OCI-LY7 (cell line): ENCODE results near the gene STRBP. TPM values are rescaled to one million over a fixed set of nuclear protein-coding genes. Genes with fewer than 3 reads are reported as not detected.

ENCODE experiments used
- BruUV-seq: library from RNA; stranded (reverse); fragments of 400-500 nt; replicated peaks from 2 replicates; lab custom pipeline; 2021; lab: Mats Ljungman, UMichigan
- CTCF ChIA-PET: fragments of 300-600 bp; sonication (Branson Sonifier 250); formaldehyde crosslinking; loops from one replicate; lab custom pipeline; 2022; ENCODE audit warnings: antibody characterized with exemption; ENCODE audit not compliant: unreplicated experiment; lab: Charles Lee
- POLR2A ChIA-PET: fragments of 300-600 bp; sonication (Branson Sonifier 250); formaldehyde crosslinking; loops from one replicate; lab custom pipeline; 2022; ENCODE audit warnings: antibody characterized with exemption; lab: Charles Lee
- DNase-seq: peaks from one replicate; pipeline ENCODE4 v3.0.0-alpha.2; 2015; ENCODE audit warnings: low spot score
- H2AFZ ChIP-seq: fragments of 200-600 bp; sonication (generic), shearing (Covaris generic); 2 replicates; pipeline ENCODE4 v1.6.1; 2014; ENCODE audit warnings: mild to moderate bottlenecking, antibody characterized with exemption, low read length, moderate library complexity
- H3K27ac ChIP-seq: fragments of 200-600 bp; sonication (generic); 2 replicates; pipeline ENCODE4 v1.5.1; 2014; ENCODE audit warnings: mixed run types, low read depth, mild to moderate bottlenecking, moderate library complexity, low read length, inconsistent platforms; ENCODE audit not compliant: poor library complexity, severe bottlenecking
- H3K36me3 ChIP-seq: fragments of 200-600 bp; sonication (generic); 2 replicates; pipeline ENCODE4 v1.6.1; 2014; ENCODE audit warnings: mild to moderate bottlenecking, antibody characterized with exemption, low read length, moderate library complexity, mixed read lengths; ENCODE audit not compliant: insufficient read depth
- H3K4me1 ChIP-seq: fragments of 200-600 bp; sonication (generic); 2 replicates; pipeline ENCODE4 v1.5.1; 2014; ENCODE audit warnings: mild to moderate bottlenecking, low read length; ENCODE audit not compliant: insufficient read depth, poor library complexity, severe bottlenecking
- H3K4me2 ChIP-seq: fragments of 200-600 bp; sonication (generic); 2 replicates; pipeline ENCODE4 v1.6.1; 2014; ENCODE audit warnings: mild to moderate bottlenecking, low read length
- H3K4me3 ChIP-seq: fragments of 200-600 bp; sonication (generic); 2 replicates; pipeline ENCODE4 v1.5.1; 2014; ENCODE audit warnings: mild to moderate bottlenecking, low read depth, low read length; ENCODE audit not compliant: poor library complexity, severe bottlenecking
- H3K79me2 ChIP-seq: fragments of 200-600 bp; sonication (generic); 2 replicates; pipeline ENCODE4 v1.6.1; 2016; ENCODE audit warnings: low read depth, mild to moderate bottlenecking, low read length, moderate library complexity, mixed read lengths; ENCODE audit not compliant: insufficient read depth
- H3K9me2 ChIP-seq: fragments of 200-600 bp; sonication (generic); 2 replicates; pipeline ENCODE4 v1.6.1; 2016; ENCODE audit warnings: mild to moderate bottlenecking, low read length, mixed read lengths; ENCODE audit not compliant: insufficient read depth
- H3K9me3 ChIP-seq: fragments of 200-600 bp; sonication (generic); 2 replicates; pipeline ENCODE4 v1.6.1; 2014; ENCODE audit warnings: mild to moderate bottlenecking, mixed run types, low read length, mixed read lengths
- H4K20me1 ChIP-seq: fragments of 200-600 bp; sonication (generic); 2 replicates; pipeline ENCODE4 v1.6.1; 2014; ENCODE audit warnings: mild to moderate bottlenecking, antibody characterized with exemption, low read length, moderate library complexity, mixed read lengths; ENCODE audit not compliant: insufficient read depth
- CTCF ChIP-seq: fragments of 200-600 bp; sonication (generic); conservative IDR thresholded peaks from 2 replicates; pipeline ENCODE4 v1.5.1; 2014; ENCODE audit warnings: mild to moderate bottlenecking, antibody characterized with exemption, low read length, moderate library complexity, mixed read lengths
- EZH2phosphoT487 ChIP-seq: fragments of 200-600 bp; sonication (generic); IDR thresholded peaks from 2 replicates; pipeline ENCODE4 v1.6.1; 2018; ENCODE audit warnings: low read depth, borderline replicate concordance, mild to moderate bottlenecking, mixed run types, antibody characterized with exemption, low read length, moderate library complexity, mixed read lengths
- intact Hi-C: fragments of 100-400 bp; cut with micrococcal nuclease; formaldehyde crosslinking; loops from one replicate; pipeline ENCODE4 v1.10.0; 2022; ENCODE audit not compliant: unreplicated experiment
- total RNA-seq, 2 experiments: library from RNA; depleted of rRNA in 1 of 2; stranded (reverse); fragments of >200 nt in 1 of 2; shearing (Covaris generic) in 1 of 2; gene quantifications; 2 replicates each; pipeline ENCODE4 v1.2.3, GENCODE V29; 2014 to 2022

The STRBP gene
- total RNA-seq, 2 experiments from 2014 or later = 82.8 to 179 TPM

- no peaks in the 10 kb centered on the region for H3K79me2 ChIP-seq
- POLR2A ChIA-PET = no interaction called here
- TF ChIP-seq CTCF (no peak), EZH2phosphoT487 (no peak)
- H3K4me3 ChIP-seq = no peak overlapping the region
- H3K4me2 ChIP-seq = no peak overlapping the region
- CTCF ChIA-PET = no interaction called here
- no peaks in the 10 kb centered on the region for H4K20me1 ChIP-seq
- intact Hi-C loops = no loop called here
- peaks cover 97% of the 10 kb centered on the region for H3K36me3 ChIP-seq
- no peaks in the 10 kb centered on the region for H3K9me2 ChIP-seq
- H3K4me1 ChIP-seq = peaks cover 22% of the 10 kb centered on the region
- BruUV-seq = no TSS peak
- DNase-seq = no peak
- no peak overlapping the region for H3K27ac ChIP-seq
- no peaks in the 10 kb centered on the region for H3K9me3 ChIP-seq
- no peak overlapping the region for H2AFZ ChIP-seq
These were observed 139.8 kb downstream of the STRBP start for GRCh38 chr9:123128591-123128990.

DNA sequence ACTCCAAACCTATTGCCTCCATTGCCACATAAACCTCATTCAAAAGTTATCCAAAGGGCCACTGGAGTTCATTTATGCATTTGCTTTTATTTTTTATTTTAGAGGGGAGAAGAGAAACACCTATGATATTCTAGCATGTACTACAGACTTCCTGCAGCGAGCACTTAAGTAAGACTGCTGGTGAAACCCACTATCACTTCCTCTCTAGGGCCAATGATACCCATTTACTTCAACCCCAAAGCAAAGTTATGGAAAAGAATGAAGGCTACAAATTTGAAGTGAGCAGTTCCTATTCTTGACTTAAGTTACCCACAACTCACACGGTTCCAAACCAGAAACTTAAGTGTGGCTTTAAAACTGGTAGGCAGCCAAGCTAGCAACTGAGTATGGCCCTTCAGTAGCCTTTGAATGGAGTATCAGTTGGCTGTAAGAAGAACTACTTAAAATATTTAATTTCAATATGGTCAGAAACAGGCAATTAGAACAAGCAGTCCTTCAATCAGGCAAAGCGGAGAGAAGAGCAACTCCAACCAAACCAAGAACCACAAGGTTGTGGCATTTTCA lies 140.8 kb downstream of the STRBP start:
- DNase-seq = peak; percentile 22
- Histone ChIP-seq H3K4me2 (no peak overlapping the region), H3K9me2 (no peaks in the 10 kb centered on the region), H3K9me3 (no peaks in the 10 kb centered on the region), H3K36me3 (peaks cover 95% of the 10 kb centered on the region), H3K4me1 (peaks cover 12% of the 10 kb centered on the region), H4K20me1 (no peaks in the 10 kb centered on the region), H3K27ac (no peak overlapping the region), H3K4me3 (no peak overlapping the region), H3K79me2 (no peaks in the 10 kb centered on the region), H2AFZ (no peak overlapping the region)
- CTCF ChIA-PET = no interaction called here
- BruUV-seq = no TSS peak
- intact Hi-C loops = no loop called here
- TF ChIP-seq EZH2phosphoT487 (no peak), CTCF (no peak)
- POLR2A ChIA-PET = no interaction called here

GRCh38 chr9:123121457-123121856 lies 146.9 kb downstream of the STRBP start:
- POLR2A ChIA-PET = interaction anchor here (0.7 to 0.9 kb wide), 3 partner anchors 9 to 36 kb away, joined by 3 to 5 read pairs (median 4); no protein-coding TSS in a partner anchor
- Histone ChIP-seq H3K4me3 (no peak overlapping the region), H3K36me3 (peaks cover 70% of the 10 kb centered on the region), H2AFZ (no peak overlapping the region), H3K4me1 (peaks cover 8% of the 10 kb centered on the region), H4K20me1 (no peaks in the 10 kb centered on the region), H3K27ac (no peak overlapping the region), H3K9me2 (no peaks in the 10 kb centered on the region), H3K9me3 (no peaks in the 10 kb centered on the region), H3K79me2 (no peaks in the 10 kb centered on the region), H3K4me2 (no peak overlapping the region)
- TF ChIP-seq EZH2phosphoT487 = no peak
- TF ChIP-seq CTCF = no peak
- BruUV-seq = no TSS peak
- intact Hi-C loops = no loop called here
- DNase-seq = no peak
- CTCF ChIA-PET = no interaction called here
